Measurements from ENCODE around the gene AKR1B15. TPM values are rescaled to one million over a fixed set of nuclear protein-coding genes. Genes with fewer than 3 reads are reported as not detected.
"Not testable (repeated sequence)": the region's sequence is repeated elsewhere in the genome, so short reads cannot be mapped to it uniquely, and the experiment has no call there.

AKR1B15 gene
- polyA plus RNA-seq, 1 of the 3 experiments (the other 2 are of a cell fraction) = not detected

DNA sequence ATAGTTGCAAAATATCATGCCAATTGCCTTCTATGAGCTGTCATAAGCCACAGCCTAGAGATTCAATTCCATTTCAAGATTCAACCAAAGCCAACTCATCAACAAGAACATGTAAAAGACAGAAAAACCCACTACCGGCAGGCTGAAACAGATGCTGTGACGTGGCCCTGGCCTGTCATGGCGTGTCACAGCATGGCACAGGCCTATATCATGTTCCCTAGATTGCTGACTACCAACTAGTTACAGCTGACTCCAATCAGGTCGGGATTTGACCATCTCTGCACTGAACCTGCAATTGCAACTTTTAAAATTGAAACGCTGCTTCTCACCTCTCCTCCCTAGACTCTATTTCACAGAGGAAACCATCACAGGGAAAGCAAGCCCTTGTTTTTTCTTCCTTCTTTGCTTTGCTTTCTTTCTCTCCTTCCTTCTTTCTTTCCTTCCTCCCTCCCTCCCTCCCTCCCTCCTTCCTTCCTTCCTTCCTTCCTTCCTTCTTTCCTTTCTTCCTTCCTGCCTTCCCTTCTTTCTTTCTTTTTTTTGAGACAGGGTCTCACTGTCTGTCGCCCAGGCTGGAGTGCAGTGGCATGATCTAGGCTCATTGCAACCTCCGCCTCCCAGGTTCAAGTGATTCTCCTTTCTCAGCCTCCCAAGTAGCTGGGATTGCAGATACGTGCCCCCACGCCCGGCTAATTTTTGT, 22.2 kb upstream of the AKR1B15 start:
- H4K20me1 ChIP-seq (ENCODE audit: insufficient read depth); H3K9me3 ChIP-seq; H3K9ac ChIP-seq; H3K4me1 ChIP-seq (ENCODE audit: control insufficient read depth in 1 of 2, insufficient read depth in 2 of 2, low read depth in 1 of 2, low read length in 1 of 2); H3F3A ChIP-seq (replicated peaks; ENCODE audit: insufficient read depth); DNase-seq; H3K9me2 ChIP-seq; POLR2A ChIA-PET; H3K27ac ChIP-seq (ENCODE audit: low read depth in 2 of 2, low read length in 1 of 2); H3K79me2 ChIP-seq (ENCODE audit: insufficient read depth); H3K4me3 ChIP-seq (ENCODE audit: low read depth in 2 of 2, low read length in 1 of 2); H2AFZ ChIP-seq (ENCODE audit: low read depth); H3K36me3 ChIP-seq (replicated peaks in 1 of 2; ENCODE audit: control insufficient read depth in 1 of 2, insufficient read depth in 2 of 2, low read length in 1 of 2): not testable (repeated sequence)
- 0 out of 2 replicates have a peak overlapping the region, but pooled peaks have one; percentile 60 for H3K4me2 ChIP-seq
- peaks cover 37% of the 10 kb centered on the region for H3K27me3 ChIP-seq (ENCODE audit: insufficient read depth)
- CTCF ChIA-PET = interaction anchor here (1.3 to 6.3 kb wide), 4 partner anchors 12 to 95 kb away, joined by 3 to 54 read pairs (median 10); no protein-coding TSS in a partner anchor
- WGBS (ENCODE audit: low lambda C conversion rate) = 52% methylated on average over 10 of the region's 10 CpGs

DNA sequence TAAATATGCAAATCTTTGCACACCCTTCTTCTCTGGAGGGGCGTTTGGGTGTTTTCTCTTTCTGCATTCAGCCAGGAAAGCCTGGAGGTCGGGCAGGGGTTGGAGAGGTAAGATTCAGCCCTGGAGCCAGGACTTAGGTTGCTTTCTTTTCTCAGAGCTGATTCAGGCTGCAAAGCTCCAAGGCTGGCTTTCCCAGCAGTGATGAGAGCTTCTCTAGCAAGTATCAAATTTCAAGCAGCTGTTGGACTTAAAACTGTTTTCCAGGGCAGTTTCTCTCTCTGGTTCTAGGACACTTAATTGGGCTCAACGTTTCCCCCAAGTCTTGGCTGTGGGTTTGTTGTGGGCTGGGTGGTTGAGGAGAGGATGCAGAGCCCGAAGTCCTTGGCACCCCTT, 20.9 kb upstream of the AKR1B15 start:
- TF ChIP-seq TAF1 (IDR thresholded peaks at IDR 0.05; ENCODE audit: borderline replicate concordance, low read depth, low read length) (no peak), FOSL2 (IDR thresholded peaks at IDR 0.05; ENCODE audit: borderline replicate concordance, low read depth) (no peak), SIN3A (IDR thresholded peaks at IDR 0.05; ENCODE audit: borderline replicate concordance, low read depth, low read length) (no peak), EP300 (IDR thresholded peaks at IDR 0.05; ENCODE audit: borderline replicate concordance in 1 of 2, low read depth in 1 of 2, low read length in 1 of 2) (no peak), JUND (IDR thresholded peaks at IDR 0.05) (no peak), RCOR1 (IDR thresholded peaks at IDR 0.05; ENCODE audit: low read length) (no peak), YY1 (IDR thresholded peaks at IDR 0.05; ENCODE audit: low read depth) (no peak), GABPA (IDR thresholded peaks at IDR 0.05; ENCODE audit: low read depth) (no peak), SMC3 (IDR thresholded peaks at IDR 0.05; ENCODE audit: low read depth, low read length) (no peak), RAD21 (IDR thresholded peaks at IDR 0.05; ENCODE audit: low read length) (no peak), NFIC (IDR thresholded peaks at IDR 0.05; ENCODE audit: borderline replicate concordance) (no peak), MXI1 (IDR thresholded peaks at IDR 0.05; ENCODE audit: low read depth, low read length) (no peak), NRF1 (IDR thresholded peaks at IDR 0.05; ENCODE audit: low read depth, low read length) (no peak), POLR2AphosphoS5 (IDR thresholded peaks at IDR 0.05; ENCODE audit: low read depth, low read length) (no peak), ELF1 (IDR thresholded peaks at IDR 0.05) (no peak), FOXJ3 (CRISPR knock-in tag; IDR thresholded peaks at IDR 0.05) (no peak), RXRA (IDR thresholded peaks at IDR 0.05; ENCODE audit: borderline replicate concordance, low read depth) (no peak)
- TF ChIP-seq, protein P1, sequence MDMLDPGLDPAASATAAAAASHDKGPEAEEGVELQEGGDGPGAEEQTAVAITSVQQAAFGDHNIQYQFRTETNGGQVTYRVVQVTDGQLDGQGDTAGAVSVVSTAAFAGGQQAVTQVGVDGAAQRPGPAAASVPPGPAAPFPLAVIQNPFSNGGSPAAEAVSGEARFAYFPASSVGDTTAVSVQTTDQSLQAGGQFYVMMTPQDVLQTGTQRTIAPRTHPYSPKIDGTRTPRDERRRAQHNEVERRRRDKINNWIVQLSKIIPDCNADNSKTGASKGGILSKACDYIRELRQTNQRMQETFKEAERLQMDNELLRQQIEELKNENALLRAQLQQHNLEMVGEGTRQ (IDR thresholded peaks at IDR 0.05; ENCODE audit: borderline replicate concordance, low read depth, low read length) = no peak
- TF ChIP-seq, protein P2, sequence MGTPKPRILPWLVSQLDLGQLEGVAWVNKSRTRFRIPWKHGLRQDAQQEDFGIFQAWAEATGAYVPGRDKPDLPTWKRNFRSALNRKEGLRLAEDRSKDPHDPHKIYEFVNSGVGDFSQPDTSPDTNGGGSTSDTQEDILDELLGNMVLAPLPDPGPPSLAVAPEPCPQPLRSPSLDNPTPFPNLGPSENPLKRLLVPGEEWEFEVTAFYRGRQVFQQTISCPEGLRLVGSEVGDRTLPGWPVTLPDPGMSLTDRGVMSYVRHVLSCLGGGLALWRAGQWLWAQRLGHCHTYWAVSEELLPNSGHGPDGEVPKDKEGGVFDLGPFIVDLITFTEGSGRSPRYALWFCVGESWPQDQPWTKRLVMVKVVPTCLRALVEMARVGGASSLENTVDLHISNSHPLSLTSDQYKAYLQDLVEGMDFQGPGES (IDR thresholded peaks at IDR 0.05; ENCODE audit: low read depth, low read length) = no peak
- TF ChIP-seq, protein P3, sequence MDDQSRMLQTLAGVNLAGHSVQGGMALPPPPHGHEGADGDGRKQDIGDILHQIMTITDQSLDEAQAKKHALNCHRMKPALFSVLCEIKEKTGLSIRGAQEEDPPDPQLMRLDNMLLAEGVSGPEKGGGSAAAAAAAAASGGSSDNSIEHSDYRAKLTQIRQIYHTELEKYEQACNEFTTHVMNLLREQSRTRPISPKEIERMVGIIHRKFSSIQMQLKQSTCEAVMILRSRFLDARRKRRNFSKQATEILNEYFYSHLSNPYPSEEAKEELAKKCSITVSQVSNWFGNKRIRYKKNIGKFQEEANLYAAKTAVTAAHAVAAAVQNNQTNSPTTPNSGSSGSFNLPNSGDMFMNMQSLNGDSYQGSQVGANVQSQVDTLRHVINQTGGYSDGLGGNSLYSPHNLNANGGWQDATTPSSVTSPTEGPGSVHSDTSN (IDR thresholded peaks at IDR 0.05) = no peak
- no peak overlapping the region for H3K27ac ChIP-seq (ENCODE audit: low read depth in 2 of 2, low read length in 1 of 2)
- 7% methylated on average over 4 of the region's 4 CpGs for WGBS (ENCODE audit: low lambda C conversion rate)
- no peak overlapping the region for H3K4me3 ChIP-seq (ENCODE audit: low read depth in 2 of 2, low read length in 1 of 2)
- H3K4me2 ChIP-seq = peak overlapping the region; percentile 60
- CTCF ChIA-PET = interaction anchor here (1.3 to 6.3 kb wide), 4 partner anchors 13 to 96 kb away, joined by 3 to 54 read pairs (median 10); no protein-coding TSS in a partner anchor
- H3K4me1 ChIP-seq (ENCODE audit: control insufficient read depth in 1 of 2, insufficient read depth in 2 of 2, low read depth in 1 of 2, low read length in 1 of 2) = peaks cover 0 to 5% of the 10 kb centered on the region in 2 experiments; a peak in 1 of 4 replicates
- no peak for DNase-seq
- peaks cover 31% of the 10 kb centered on the region for H3K27me3 ChIP-seq (ENCODE audit: insufficient read depth)
- POLR2A ChIA-PET = interaction anchor here (1.1 kb wide), 1 partner anchor 95 kb away, joined by 4 read pairs; no protein-coding TSS in a partner anchor
- no peaks in the 10 kb centered on the region for H3K9me3 ChIP-seq
- no peak overlapping the region for H2AFZ ChIP-seq (ENCODE audit: low read depth)
- no peaks in the 10 kb centered on the region for H3K36me3 ChIP-seq (replicated peaks in 1 of 2; ENCODE audit: control insufficient read depth in 1 of 2, insufficient read depth in 2 of 2, low read length in 1 of 2)
- no peaks in the 10 kb centered on the region for H3K79me2 ChIP-seq (ENCODE audit: insufficient read depth)
- no peaks in the 10 kb centered on the region for H3K9me2 ChIP-seq
- no peaks in the 10 kb centered on the region for H3F3A ChIP-seq (replicated peaks; ENCODE audit: insufficient read depth)
- H4K20me1 ChIP-seq (ENCODE audit: insufficient read depth) = no peaks in the 10 kb centered on the region
- no peak overlapping the region for H3K9ac ChIP-seq

Measured in SK-N-SH (cell line).